Aorta (tissue), 5 donors: ENCODE results near the gene PLXND1. TPM values are rescaled to one million over a fixed set of nuclear protein-coding genes. Genes with fewer than 3 reads are reported as not detected.
A peak's percentile ranks its signal among the peaks of the same experiment; 100 is the strongest.

Experiments
- ATAC-seq: fragments of 200-7000 bp; cut with Tn5 transposase; one replicate; pipeline ENCODE4 v1.9.1; 2022; ENCODE audit warnings: moderate library complexity; ENCODE audit not compliant: low FRiP score
- DNase-seq, 2 donors: peaks; one replicate each; pipeline ENCODE4 v3.0.0-alpha.2; 2020
- H3K27ac ChIP-seq, 2 donors: one replicate each; pipeline ENCODE4 v1.5.1; 2013; ENCODE audit warnings: low read length in 2 of 2, mild to moderate bottlenecking in 2 of 2, moderate library complexity in 2 of 2, control low read depth in 1 of 2, inconsistent platforms in 1 of 2, low read depth in 1 of 2
- H3K27me3 ChIP-seq, 2 donors: one replicate each; pipeline ENCODE4 v1.6.1; 2013; ENCODE audit warnings: control low read depth in 1 of 2, low read length in 1 of 2, mild to moderate bottlenecking in 1 of 2, moderate library complexity in 1 of 2; ENCODE audit not compliant: insufficient read depth in 2 of 2, control insufficient read depth in 1 of 2
- H3K36me3 ChIP-seq, 2 donors: one replicate each; pipeline ENCODE4 v1.6.1; 2013; ENCODE audit warnings: control low read depth in 1 of 2, low read length in 1 of 2, mild to moderate bottlenecking in 1 of 2; ENCODE audit not compliant: insufficient read depth in 2 of 2, control insufficient read depth in 1 of 2
- H3K4me1 ChIP-seq, 2 donors: one replicate each; pipeline ENCODE4 v1.6.1; 2013; ENCODE audit warnings: low read length in 2 of 2, control low read depth in 1 of 2, mild to moderate bottlenecking in 1 of 2, moderate library complexity in 1 of 2; ENCODE audit not compliant: insufficient read depth in 2 of 2, control insufficient read depth in 1 of 2
- H3K4me3 ChIP-seq, 2 donors: one replicate each; pipeline ENCODE4 v1.5.1; 2013; ENCODE audit warnings: low read length in 2 of 2, control low read depth in 1 of 2, mild to moderate bottlenecking in 1 of 2
- H3K9me3 ChIP-seq: one replicate; pipeline ENCODE4 v1.6.1; 2013; ENCODE audit warnings: mild to moderate bottlenecking, low read length; ENCODE audit not compliant: control insufficient read depth
- WGBS, 2 donors: extraction: QIAGEN DNeasy Blood & Tissue Kit; methylation state at CpG; one replicate each; pipeline ENCODE4 v1.1.7; 2013; 5-methylcytosine and 5-hydroxymethylcytosine counted together
- intact Hi-C, 2 donors: fragments of 100-400 bp; cut with DNase I; formaldehyde crosslinking; loops; one replicate each; pipeline versions ENCODE4 v1.14.2 to v1.15.0; 2022
- polyA plus RNA-seq, 2 donors: library from polyadenylated mRNA; stranded (reverse); fragments of 200-250 nt; gene quantifications; one replicate each; pipeline ENCODE4 v1.2.3, GENCODE V29; 2013
- total RNA-seq, 2 donors: library from RNA; stranded (reverse); fragmentation: NEBNext Ultra II Directional; extraction: Animal tissue kit (Norgen Biotek cat#: 25700); gene quantifications; one replicate each; pipeline ENCODE4 v1.2.1, GENCODE V29; 2021
- donor health status: healthy with polysubstance abuse.
- donor health status: Bipolar disorder and iron deficiency.
- donor health status: DM: no; HTN: no; CAD: no.
- donor health status: DM: no; HTN: no; CAD: no.
- donor health status: DM: yes; HTN: yes; CAD: no.

PLXND1 gene
- total and polyA plus RNA-seq, 4 donors = 55.5 to 358 (median 163) TPM

GRCh38 chr3:129632977-129633376 is 26.5 kb upstream of the PLXND1 start:
- intact Hi-C loops = no loop called here
- 92 to 94% methylated on average over 10 of the region's 10 CpGs for WGBS, 2 donors
- no peak for ATAC-seq

DNA sequence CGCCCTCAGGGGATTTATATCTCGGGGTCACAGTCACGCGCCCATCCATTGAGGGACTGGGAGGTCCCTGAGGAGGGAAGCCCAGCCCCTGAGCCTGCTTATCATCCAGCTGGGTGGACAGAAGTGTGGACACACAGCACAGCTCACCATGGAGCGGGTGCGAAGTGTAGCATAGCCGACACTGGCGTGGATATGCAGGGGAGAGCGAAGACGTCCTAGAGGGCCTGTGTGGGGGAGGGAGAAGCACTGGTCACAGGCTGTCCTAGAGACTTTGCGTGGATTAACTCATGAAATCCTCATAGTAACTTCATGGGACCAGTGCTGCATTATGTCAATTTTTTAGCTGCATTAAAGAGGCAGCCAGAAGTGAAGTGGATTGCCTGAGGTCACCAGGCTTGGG is 26.1 kb upstream of the PLXND1 start:
- Histone ChIP-seq H3K27me3 (no peaks in the 10 kb centered on the region), H3K4me1 (no peaks in the 10 kb centered on the region), H3K36me3 (no peaks in the 10 kb centered on the region), H3K4me3 (no peak overlapping the region), H3K27ac (no peak overlapping the region), H3K9me3 (peaks cover 2% of the 10 kb centered on the region)
- 91 to 93% methylated on average over 11 of the region's 11 CpGs for WGBS, 2 donors
- intact Hi-C loops = no loop called here
- no peak for DNase-seq
- ATAC-seq = no peak

More at GRCh38 chr3:129632977-129633376, 26.5 kb upstream of the PLXND1 start:
- H3K9me3 ChIP-seq = peaks cover 2% of the 10 kb centered on the region
- H3K4me3 ChIP-seq = no peak overlapping the region
- no peaks in the 10 kb centered on the region for H3K4me1 ChIP-seq
- H3K27me3 ChIP-seq = no peaks in the 10 kb centered on the region
- H3K27ac ChIP-seq = no peak overlapping the region
- no peak for DNase-seq
- no peaks in the 10 kb centered on the region for H3K36me3 ChIP-seq

- Histone ChIP-seq H3K36me3 (no peaks in the 10 kb centered on the region), H3K9me3 (peaks cover 2% of the 10 kb centered on the region), H3K4me3 (no peak overlapping the region), H3K27ac (no peak overlapping the region), H3K4me1 (no peaks in the 10 kb centered on the region), H3K27me3 (no peaks in the 10 kb centered on the region)
- 89 to 90% methylated on average over 9 of the region's 9 CpGs for WGBS, 2 donors
- intact Hi-C loops = no loop called here
- ATAC-seq (no peak), DNase-seq (no peak)
Measured at GRCh38 chr3:129632056-129632455, 25.6 kb upstream of the PLXND1 start.

GRCh38 chr3:129629011-129629410 is 22.5 kb upstream of the PLXND1 start:
- Histone ChIP-seq H3K4me1 (no peaks in the 10 kb centered on the region), H3K9me3 (no peaks in the 10 kb centered on the region), H3K27me3 (no peaks in the 10 kb centered on the region), H3K27ac (no peak overlapping the region), H3K36me3 (no peaks in the 10 kb centered on the region), H3K4me3 (no peak overlapping the region)
- DNase-seq (no peak), ATAC-seq (no peak)
- intact Hi-C loops = loop anchor here (2.0 to 5.0 kb wide), 4 partner anchors 137 to 306 kb away; no protein-coding TSS in a partner anchor
- 76 to 78% methylated on average over 6 of the region's 6 CpGs for WGBS, 2 donors

DNA sequence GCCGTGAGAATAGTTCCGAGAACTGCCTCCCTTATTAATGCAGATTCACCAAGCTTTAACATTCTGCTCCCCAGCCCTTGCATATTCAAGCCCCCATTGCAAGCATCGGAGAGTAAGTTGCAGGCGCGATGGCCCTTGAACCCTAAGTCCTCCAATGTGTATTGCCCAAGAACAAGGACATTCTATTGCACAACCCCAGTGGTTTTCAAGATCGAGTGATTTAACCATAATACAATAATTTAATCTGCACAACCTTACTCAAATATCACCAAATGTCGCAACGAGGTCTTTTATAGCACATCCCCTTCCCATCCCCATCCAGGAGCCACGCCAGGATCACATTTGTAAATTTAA is 21.7 kb upstream of the PLXND1 start:
- Histone ChIP-seq H3K27ac (peak overlapping the region in 1 of 2 donors; percentile 98), H3K4me1 (no peaks in the 10 kb centered on the region), H3K9me3 (no peaks in the 10 kb centered on the region), H3K36me3 (no peaks in the 10 kb centered on the region), H3K27me3 (no peaks in the 10 kb centered on the region), H3K4me3 (no peak overlapping the region)
- intact Hi-C loops = loop anchor here (2.0 to 5.0 kb wide), 4 partner anchors 136 to 307 kb away; no protein-coding TSS in a partner anchor
- WGBS, 2 donors = 25 to 29% methylated on average over 9 of the region's 9 CpGs
- ATAC-seq (peak; percentile 1), DNase-seq (no peak)

- H3K27me3 ChIP-seq = no peaks in the 10 kb centered on the region
- H3K36me3 ChIP-seq = no peaks in the 10 kb centered on the region
- H3K9me3 ChIP-seq = no peaks in the 10 kb centered on the region
- H3K27ac ChIP-seq = peak overlapping the region; percentile 77 to 98
- DNase-seq (peak; percentile 87 to 88), ATAC-seq (peak; percentile 76)
- H3K4me3 ChIP-seq = peak overlapping the region; percentile 5 to 36
- intact Hi-C loops = loop anchor here (2.0 to 5.0 kb wide), 5 partner anchors 21 to 307 kb away; partner anchors contain the start of gene PLXND1 (in 1 of the 2)
- no peaks in the 10 kb centered on the region for H3K4me1 ChIP-seq
- 1% methylated on average over 38 of the region's 38 CpGs for WGBS, 2 donors
Measured at GRCh38 chr3:129627350-129628168, 21.1 kb upstream of the PLXND1 start.

- Histone ChIP-seq H3K4me3 (peak overlapping the region; percentile 5 to 36), H3K4me1 (no peaks in the 10 kb centered on the region), H3K27ac (peak overlapping the region; percentile 77 to 98), H3K27me3 (no peaks in the 10 kb centered on the region), H3K9me3 (no peaks in the 10 kb centered on the region), H3K36me3 (no peaks in the 10 kb centered on the region)
- whole genome bisulfite sequencing, 2 donors = 1% methylated on average over 33 to 49 of the region's 49 CpGs
- peak; percentile 93 for ATAC-seq
- intact Hi-C loops = loop anchor here (2.0 to 5.0 kb wide), 4 partner anchors 20 to 305 kb away; partner anchors contain the start of gene PLXND1 (in 1 of the 2)
- DNase-seq = peak; percentile 97
Measured at GRCh38 chr3:129626744-129627349, 20.4 kb upstream of the PLXND1 start.

GRCh38 chr3:129625072-129625874 is 18.8 kb upstream of the PLXND1 start:
- Histone ChIP-seq H3K9me3 (no peaks in the 10 kb centered on the region), H3K27me3 (no peaks in the 10 kb centered on the region), H3K4me1 (no peaks in the 10 kb centered on the region), H3K4me3 (no peak overlapping the region), H3K36me3 (no peaks in the 10 kb centered on the region), H3K27ac (peak overlapping the region in 1 of 2 donors; percentile 70)
- intact Hi-C loops = loop anchor here (5.0 kb wide), 3 partner anchors 133 to 307 kb away; no protein-coding TSS in a partner anchor
- 90 to 95% methylated on average over 12 of the region's 12 CpGs for WGBS, 2 donors
- DNase-seq (no peak), ATAC-seq (no peak)
